Ascending aorta (tissue), 2 donors: ENCODE data around the gene PCBP2. TPM values are rescaled to one million over a fixed set of nuclear protein-coding genes. Genes with fewer than 3 reads are reported as not detected.
"Not testable (repeated sequence)": the region's sequence is repeated elsewhere in the genome, so short reads cannot be mapped to it uniquely, and the experiment has no call there.

Source experiments
- DNase-seq, 2 donors: peaks; one replicate each; pipeline ENCODE4 v3.0.0-alpha.2; 2019; ENCODE audit warnings: low spot score in 2 of 2
- H3K27ac ChIP-seq, 2 donors: fragments of 200-600 bp; sonication (generic); one replicate each; pipeline ENCODE4 v1.5.1; 2016 to 2017; ENCODE audit warnings: mild to moderate bottlenecking in 1 of 2
- H3K27me3 ChIP-seq: fragments of 200-600 bp; sonication (generic); one replicate; pipeline ENCODE4 v1.5.1; 2017
- H3K36me3 ChIP-seq, 2 donors: fragments of 200-600 bp; sonication (generic); one replicate each; pipeline ENCODE4 v1.5.1; 2016
- H3K4me1 ChIP-seq, 2 donors: fragments of 200-600 bp; sonication (generic); one replicate each; pipeline ENCODE4 v1.5.1; 2016 to 2017; ENCODE audit warnings: mild to moderate bottlenecking in 1 of 2
- H3K4me3 ChIP-seq, 2 donors: fragments of 200-600 bp; sonication (generic); one replicate each; pipeline ENCODE4 v1.5.1; 2016 to 2017; ENCODE audit warnings: mild to moderate bottlenecking in 1 of 2
- H3K9me3 ChIP-seq, 2 donors: fragments of 200-600 bp; sonication (generic); one replicate each; pipeline ENCODE4 v1.5.1; 2016
- CTCF ChIP-seq, 3 experiments: fragments of 200-600 bp in 2 of 3; fragments of 450-650 bp in 1 of 3; sonication (generic) in 2 of 3; IDR thresholded peaks; one replicate each; pipeline ENCODE4 v1.5.1; 2016 to 2019; ENCODE audit warnings: antibody characterized with exemption in 3 of 3, mild to moderate bottlenecking in 1 of 3, moderate library complexity in 1 of 3
- intact Hi-C: fragments of 100-400 bp; cut with DNase I; formaldehyde crosslinking; loops from one replicate; pipeline ENCODE4 v1.15.1; 2023
- total RNA-seq: library from RNA; depleted of rRNA; stranded (reverse); fragments of >200 nt; gene quantifications from one replicate; pipeline ENCODE4 v1.1.0, GENCODE V29; 2016

Gene PCBP2
- total RNA-seq, 1 donor from 2014 or later, result 354 TPM

- intact Hi-C loops, result no loop called here
- Histone ChIP-seq H3K9me3 (no peaks in the 10 kb centered on the region), H3K27me3 (no peaks in the 10 kb centered on the region), H3K4me3 (no peak overlapping the region), H3K36me3 (no peaks in the 10 kb centered on the region), H3K4me1 (no peaks in the 10 kb centered on the region), H3K27ac (no peak overlapping the region)
- no peak for DNase-seq
- TF ChIP-seq CTCF (IDR thresholded peaks at IDR 0.05), result no peak
Measured at GRCh38 chr12:53427905-53428594, 23.9 kb upstream of the PCBP2 start.

GRCh38 chr12:53428741-53429140 lies 23.2 kb upstream of the PCBP2 start:
- no peaks in the 10 kb centered on the region for H3K9me3 ChIP-seq

GRCh38 chr12:53430116-53430515 lies 21.8 kb upstream of the PCBP2 start:
- Histone ChIP-seq H3K36me3 (no peaks in the 10 kb centered on the region), H3K4me1 (no peaks in the 10 kb centered on the region), H3K9me3 (no peaks in the 10 kb centered on the region), H3K27me3 (no peaks in the 10 kb centered on the region), H3K4me3 (no peak overlapping the region), H3K27ac (no peak overlapping the region)
- DNase-seq, result no peak
- intact Hi-C loops, result no loop called here
- TF ChIP-seq CTCF (IDR thresholded peaks at IDR 0.05), result no peak

More at GRCh38 chr12:53428741-53429140, 23.2 kb upstream of the PCBP2 start:
- TF ChIP-seq CTCF (IDR thresholded peaks at IDR 0.05), result no peak
- no peaks in the 10 kb centered on the region for H3K36me3 ChIP-seq
- intact Hi-C loops, result no loop called here
- DNase-seq, result no peak
- H3K4me3 ChIP-seq, result no peak overlapping the region
- no peaks in the 10 kb centered on the region for H3K4me1 ChIP-seq
- no peaks in the 10 kb centered on the region for H3K27me3 ChIP-seq
- H3K27ac ChIP-seq, result no peak overlapping the region

- Histone ChIP-seq H3K9me3 (no peaks in the 10 kb centered on the region), H3K4me3 (no peak overlapping the region), H3K36me3 (no peaks in the 10 kb centered on the region), H3K27me3 (no peaks in the 10 kb centered on the region), H3K27ac (no peak overlapping the region), H3K4me1 (no peaks in the 10 kb centered on the region)
- no peak for TF ChIP-seq CTCF (IDR thresholded peaks at IDR 0.05)
- DNase-seq, result no peak
- intact Hi-C loops, result no loop called here
Measured at GRCh38 chr12:53431187-53431586, 20.7 kb upstream of the PCBP2 start.

- H3K4me3 ChIP-seq, H3K4me1 ChIP-seq, H3K27ac ChIP-seq, intact Hi-C loops, H3K27me3 ChIP-seq, H3K36me3 ChIP-seq, H3K9me3 ChIP-seq, DNase-seq: not testable (repeated sequence)
Measured at GRCh38 chr12:53435326-53435725, 16.6 kb upstream of the PCBP2 start.

- H3K27ac ChIP-seq, H3K4me3 ChIP-seq, intact Hi-C loops, DNase-seq, H3K9me3 ChIP-seq, H3K27me3 ChIP-seq: not testable (repeated sequence)
- Histone ChIP-seq H3K4me1 (peaks cover 0 to 10% of the 10 kb centered on the region in 2 donors), H3K36me3 (peaks cover 3 to 11% of the 10 kb centered on the region in 2 donors)
Measured at GRCh38 chr12:53439582-53439981, 12.3 kb upstream of the PCBP2 start.
